ENCODE results near the gene CBY2.
"Not testable (repeated sequence)": the region's sequence is repeated elsewhere in the genome, so short reads cannot be mapped to it uniquely, and the experiment has no call there.

The CBY2 gene

GRCh38 chr13:45747071-45747470 lies 45.0 kb downstream of the CBY2 start:
- no peak for DNase-seq (ENCODE audit: low read depth)

GRCh38 chr13:45748941-45749759 lies 47.0 kb downstream of the CBY2 start:
- DNase-seq (ENCODE audit: low read depth): no peak

GRCh38 chr13:45750566-45750965 lies 48.4 kb downstream of the CBY2 start:
- DNase-seq (ENCODE audit: low read depth): no peak

- no peak for DNase-seq (ENCODE audit: low read depth)
Measured at GRCh38 chr13:45751885-45752284, 49.8 kb downstream of the CBY2 start.

- DNase-seq (ENCODE audit: low read depth): no peak
Measured at GRCh38 chr13:45752510-45752909, 50.4 kb downstream of the CBY2 start.

- DNase-seq (ENCODE audit: low read depth): not testable (repeated sequence)
Measured at GRCh38 chr13:45756498-45756897, 54.4 kb downstream of the CBY2 start.

GRCh38 chr13:45757589-45757988 lies 55.5 kb downstream of the CBY2 start:
- not testable (repeated sequence) for DNase-seq (ENCODE audit: low read depth)

GRCh38 chr13:45763419-45763818 lies 61.3 kb downstream of the CBY2 start:
- no peak for DNase-seq (ENCODE audit: low read depth)
